Measurements from ENCODE around the gene B3GAT3. TPM values are rescaled to one million over a fixed set of nuclear protein-coding genes. Genes with fewer than 3 reads are reported as not detected.

B3GAT3 gene
- 45.4 TPM for polyA plus RNA-seq (2013, experiment 1 of 4)
- polyA plus RNA-seq (2013, experiment 2 of 4), result 39.3 TPM
- 35.7 TPM for polyA plus RNA-seq (2013, experiment 3 of 4)
- 39.5 TPM for polyA plus RNA-seq (2013, experiment 4 of 4)

GRCh38 chr11:62621567-62622470, at the start of gene B3GAT3:
Gene B3GAT3, minus strand, starts transcription at chr11:62621986. Its CDS starts 39 bp downstream, at chr11:62621947.
- Histone ChIP-seq H3K4me3 (ENCODE audit: insufficient read depth, low read depth, low read length) (peak within 1 kb of the TSS; percentile 69), H3K36me3 (ENCODE audit: control insufficient read depth, insufficient read depth, low read length) (peaks cover 13% of the 10 kb centered on the region), H3K27ac (ENCODE audit: insufficient read depth, low read depth, low read length, poor library complexity, severe bottlenecking) (peak within 1 kb of the TSS; percentile 66), H3K4me1 (ENCODE audit: control insufficient read depth, insufficient read depth, low read length) (peaks cover 10% of the 10 kb centered on the region), H3K9me3 (ENCODE audit: control insufficient read depth, low read length) (no peaks in the 10 kb centered on the region), H3K27me3 (ENCODE audit: control insufficient read depth, insufficient read depth, low read length, poor library complexity, severe bottlenecking) (no peaks in the 10 kb centered on the region)
- 2 to 3% methylated on average over 77 of the region's 77 CpGs for WGBS, 2 experiments

- Histone ChIP-seq H3K4me1 (ENCODE audit: control insufficient read depth, insufficient read depth, low read length) (peaks cover 12% of the 10 kb centered on the region), H3K27ac (ENCODE audit: insufficient read depth, low read depth, low read length, poor library complexity, severe bottlenecking) (peak overlapping the region; percentile 75), H3K27me3 (ENCODE audit: control insufficient read depth, insufficient read depth, low read length, poor library complexity, severe bottlenecking) (no peaks in the 10 kb centered on the region), H3K4me3 (ENCODE audit: insufficient read depth, low read depth, low read length) (peak overlapping the region; percentile 88), H3K36me3 (ENCODE audit: control insufficient read depth, insufficient read depth, low read length) (peaks cover 11% of the 10 kb centered on the region), H3K9me3 (ENCODE audit: control insufficient read depth, low read length) (no peaks in the 10 kb centered on the region)
- WGBS, 2 experiments, result 3 to 4% methylated on average over 17 of the region's 17 CpGs
Observed at GRCh38 chr11:62671236-62671607, 49.4 kb upstream of the B3GAT3 start.

- peaks cover 14% of the 10 kb centered on the region for H3K4me1 ChIP-seq (ENCODE audit: control insufficient read depth, insufficient read depth, low read length)
- 80 to 88% methylated on average over 4 of the region's 4 CpGs for WGBS, 2 experiments
- no peak overlapping the region for H3K4me3 ChIP-seq (ENCODE audit: insufficient read depth, low read depth, low read length)
Observed at GRCh38 chr11:62669420-62670161, 47.8 kb upstream of the B3GAT3 start.

GRCh38 chr11:62667460-62667859, 45.7 kb upstream of the B3GAT3 start:
- Histone ChIP-seq H3K9me3 (ENCODE audit: control insufficient read depth, low read length) (no peaks in the 10 kb centered on the region), H3K27me3 (ENCODE audit: control insufficient read depth, insufficient read depth, low read length, poor library complexity, severe bottlenecking) (no peaks in the 10 kb centered on the region), H3K27ac (ENCODE audit: insufficient read depth, low read depth, low read length, poor library complexity, severe bottlenecking) (no peak overlapping the region), H3K4me1 (ENCODE audit: control insufficient read depth, insufficient read depth, low read length) (peaks cover 14% of the 10 kb centered on the region), H3K36me3 (ENCODE audit: control insufficient read depth, insufficient read depth, low read length) (peaks cover 8% of the 10 kb centered on the region), H3K4me3 (ENCODE audit: insufficient read depth, low read depth, low read length) (no peak overlapping the region)
- 87 to 98% methylated on average over 2 of the region's 2 CpGs for WGBS, 2 experiments

More at GRCh38 chr11:62669420-62670161, 47.8 kb upstream of the B3GAT3 start:
- Histone ChIP-seq H3K36me3 (ENCODE audit: control insufficient read depth, insufficient read depth, low read length) (peaks cover 10% of the 10 kb centered on the region), H3K27me3 (ENCODE audit: control insufficient read depth, insufficient read depth, low read length, poor library complexity, severe bottlenecking) (no peaks in the 10 kb centered on the region), H3K9me3 (ENCODE audit: control insufficient read depth, low read length) (no peaks in the 10 kb centered on the region), H3K27ac (ENCODE audit: insufficient read depth, low read depth, low read length, poor library complexity, severe bottlenecking) (no peak overlapping the region)

GRCh38 chr11:62666259-62666926, 44.6 kb upstream of the B3GAT3 start:
- Histone ChIP-seq H3K4me3 (ENCODE audit: insufficient read depth, low read depth, low read length) (peak overlapping the region; percentile 97), H3K27ac (ENCODE audit: insufficient read depth, low read depth, low read length, poor library complexity, severe bottlenecking) (no peak overlapping the region), H3K36me3 (ENCODE audit: control insufficient read depth, insufficient read depth, low read length) (peaks cover 8% of the 10 kb centered on the region), H3K4me1 (ENCODE audit: control insufficient read depth, insufficient read depth, low read length) (peaks cover 14% of the 10 kb centered on the region), H3K9me3 (ENCODE audit: control insufficient read depth, low read length) (no peaks in the 10 kb centered on the region), H3K27me3 (ENCODE audit: control insufficient read depth, insufficient read depth, low read length, poor library complexity, severe bottlenecking) (no peaks in the 10 kb centered on the region)
- WGBS, 2 experiments, result 62 to 63% methylated on average over 16 of the region's 16 CpGs

GRCh38 chr11:62665599-62666258, 43.9 kb upstream of the B3GAT3 start:
- Histone ChIP-seq H3K36me3 (ENCODE audit: control insufficient read depth, insufficient read depth, low read length) (peaks cover 8% of the 10 kb centered on the region), H3K4me3 (ENCODE audit: insufficient read depth, low read depth, low read length) (peak overlapping the region; percentile 97), H3K27me3 (ENCODE audit: control insufficient read depth, insufficient read depth, low read length, poor library complexity, severe bottlenecking) (no peaks in the 10 kb centered on the region), H3K9me3 (ENCODE audit: control insufficient read depth, low read length) (no peaks in the 10 kb centered on the region), H3K4me1 (ENCODE audit: control insufficient read depth, insufficient read depth, low read length) (peaks cover 14% of the 10 kb centered on the region), H3K27ac (ENCODE audit: insufficient read depth, low read depth, low read length, poor library complexity, severe bottlenecking) (peak overlapping the region; percentile 80)
- WGBS, 2 experiments, result 3 to 4% methylated on average over 39 of the region's 39 CpGs

GRCh38 chr11:62665075-62665598, 43.4 kb upstream of the B3GAT3 start, which contains the start of the genes C11orf98 and CSKMT:
Gene C11orf98, minus strand, starts transcription at chr11:62665210. Its CDS starts 41 bp downstream, at chr11:62665169.
Gene CSKMT, plus strand, starts transcription at chr11:62665312. Its CDS starts 568 bp downstream, at chr11:62665880.
- H3K27me3 ChIP-seq (ENCODE audit: control insufficient read depth, insufficient read depth, low read length, poor library complexity, severe bottlenecking), result no peaks in the 10 kb centered on the region
- peaks cover 14% of the 10 kb centered on the region for H3K4me1 ChIP-seq (ENCODE audit: control insufficient read depth, insufficient read depth, low read length)
- peak within 1 kb of the TSS; percentile 97 for H3K4me3 ChIP-seq (ENCODE audit: insufficient read depth, low read depth, low read length)
- 0 to 1% methylated on average over 47 of the region's 47 CpGs for WGBS, 2 experiments
- H3K36me3 ChIP-seq (ENCODE audit: control insufficient read depth, insufficient read depth, low read length), result peaks cover 8% of the 10 kb centered on the region
- H3K9me3 ChIP-seq (ENCODE audit: control insufficient read depth, low read length), result no peaks in the 10 kb centered on the region
- H3K27ac ChIP-seq (ENCODE audit: insufficient read depth, low read depth, low read length, poor library complexity, severe bottlenecking), result peak within 1 kb of the TSS; percentile 90

- Histone ChIP-seq H3K4me1 (ENCODE audit: control insufficient read depth, insufficient read depth, low read length) (peaks cover 14% of the 10 kb centered on the region), H3K36me3 (ENCODE audit: control insufficient read depth, insufficient read depth, low read length) (peaks cover 8% of the 10 kb centered on the region), H3K27me3 (ENCODE audit: control insufficient read depth, insufficient read depth, low read length, poor library complexity, severe bottlenecking) (no peaks in the 10 kb centered on the region), H3K27ac (ENCODE audit: insufficient read depth, low read depth, low read length, poor library complexity, severe bottlenecking) (peak overlapping the region; percentile 90), H3K4me3 (ENCODE audit: insufficient read depth, low read depth, low read length) (peak overlapping the region; percentile 97), H3K9me3 (ENCODE audit: control insufficient read depth, low read length) (no peaks in the 10 kb centered on the region)
- WGBS, 2 experiments, result 3% methylated on average over 36 of the region's 36 CpGs
Observed at GRCh38 chr11:62664405-62665074, 42.8 kb upstream of the B3GAT3 start.
